K562 (cell line): ENCODE results near the gene ASZ1. TPM values are rescaled to one million over a fixed set of nuclear protein-coding genes. Genes with fewer than 3 reads are reported as not detected.

ENCODE experiments used
- ATAC-seq: fragments of 200-7000 bp; cut with Tn5 transposase; 3 replicates; pipeline ENCODE4 v1.9.1; 2020; ENCODE audit warnings: moderate library complexity
- BruUV-seq: library from RNA; stranded (reverse); fragments of 400-500 nt; replicated peaks from 2 replicates; lab custom pipeline; 2021; lab: Mats Ljungman, UMichigan
- CTCF ChIA-PET: fragments of 300-600 bp; formaldehyde crosslinking; extraction: SDS; loops from one replicate; lab custom pipeline; 2021; ENCODE audit warnings: low intra/inter-chr PET ratio; lab: Yijun Ruan, JAX
- POLR2A ChIA-PET: fragments of 300-600, 350-650 bp; sonication (Branson Sonifier 250); formaldehyde crosslinking; extraction: SDS; loops from one replicate; lab custom pipeline; 2021; ENCODE audit warnings: antibody characterized with exemption, inconsistent platforms; lab: Yijun Ruan, JAX
- DNase-seq, 4 experiments: peaks; one replicate each; pipeline versions ENCODE4 v3.0.0 to v3.0.0-alpha.2; 2011 to 2018; ENCODE audit warnings: low spot score in 3 of 4, mixed read lengths in 3 of 4; ENCODE audit errors: extremely low read depth in 1 of 4
- FAIRE-seq: peaks from 2 replicates; lab custom pipeline; 2011; peaks lifted over from hg19 to GRCh38; lab: Jason Lieb, UNC
- H2AFZ ChIP-seq: 2 replicates; pipeline ENCODE4 v1.6.0; 2011; ENCODE audit warnings: low read depth, low read length, control low read depth, inconsistent platforms
- H3K27ac ChIP-seq: fragments of 200-600 bp; 3 replicates; pipeline ENCODE4 v1.8.0; 2011; ENCODE audit warnings: low read depth, mild to moderate bottlenecking, control low read depth, inconsistent platforms, low read length, moderate library complexity, mixed read lengths; ENCODE audit errors: extremely low read depth
- H3K27me3 ChIP-seq, 2 experiments: fragments of 300-600 bp in 1 of 2; 2 replicates in 1 of 2; 3 replicates in 1 of 2; pipeline versions ENCODE4 v1.6.0 to v1.8.0; 2011; ENCODE audit warnings: inconsistent platforms in 2 of 2, low read length in 2 of 2, mild to moderate bottlenecking in 1 of 2, mixed read lengths in 1 of 2, moderate library complexity in 1 of 2; ENCODE audit not compliant: control insufficient read depth in 2 of 2, insufficient read depth in 2 of 2
- H3K36me3 ChIP-seq: fragments of 300-600 bp; 3 replicates; pipeline ENCODE4 v1.8.0; 2011; ENCODE audit warnings: mild to moderate bottlenecking, low read length, inconsistent platforms; ENCODE audit not compliant: control insufficient read depth, insufficient read depth
- H3K4me1 ChIP-seq, 2 experiments: fragments of 200-600 bp in 1 of 2; replicated peaks in 1 of 2; 2 replicates in 1 of 2; 3 replicates in 1 of 2; pipeline versions ENCODE4 v1.5.1 to v1.8.0; 2011; ENCODE audit warnings: inconsistent platforms in 2 of 2, low read length in 2 of 2, mild to moderate bottlenecking in 1 of 2, mixed read lengths in 1 of 2, moderate library complexity in 1 of 2; ENCODE audit not compliant: control insufficient read depth in 2 of 2, insufficient read depth in 2 of 2
- H3K4me2 ChIP-seq: 2 replicates; pipeline ENCODE4 v1.6.1; 2011; ENCODE audit warnings: low read length, control low read depth, inconsistent platforms, mixed read lengths; ENCODE audit not compliant: insufficient read depth
- H3K4me3 ChIP-seq: fragments of 200-600 bp; sonication (generic), shearing (Covaris generic); 2 replicates; pipeline ENCODE4 v1.5.1; 2016; ENCODE audit warnings: control low read depth, inconsistent platforms
- H3K79me2 ChIP-seq: fragments of 200-600 bp; 3 replicates; pipeline ENCODE4 v1.8.0; 2011; ENCODE audit warnings: low read length, inconsistent platforms; ENCODE audit not compliant: control insufficient read depth, insufficient read depth
- H3K9ac ChIP-seq, 2 experiments: 2 replicates each; pipeline versions ENCODE4 v1.6.0 to v1.6.1; 2011; ENCODE audit warnings: low read depth in 2 of 2, low read length in 2 of 2, control low read depth in 1 of 2, inconsistent platforms in 1 of 2, mild to moderate bottlenecking in 1 of 2, mixed read lengths in 1 of 2; ENCODE audit not compliant: insufficient read depth in 1 of 2
- H3K9me1 ChIP-seq: one replicate; pipeline ENCODE4 v1.6.0; 2011; ENCODE audit warnings: inconsistent platforms, mild to moderate bottlenecking, low read length, moderate library complexity; ENCODE audit not compliant: control insufficient read depth, insufficient read depth
- H3K9me3 ChIP-seq: replicated peaks from 2 replicates; pipeline ENCODE4 v1.5.1; 2011; ENCODE audit warnings: low read depth, low read length, inconsistent platforms; ENCODE audit not compliant: control insufficient read depth, insufficient read depth
- H4K20me1 ChIP-seq: replicated peaks from 2 replicates; pipeline ENCODE4 v1.6.1; 2011; ENCODE audit warnings: low read length, inconsistent platforms, mixed read lengths; ENCODE audit not compliant: control insufficient read depth, insufficient read depth
- CCAR2 ChIP-seq: fragments of 200-400 bp; formaldehyde crosslinking; IDR thresholded peaks from 2 replicates; pipeline ENCODE4 v1.6.1; 2017; ENCODE audit warnings: mild to moderate bottlenecking, low read depth, low read length
- DDX20 ChIP-seq: fragments of 450-650 bp; IDR thresholded peaks from 2 replicates; pipeline ENCODE4 v1.6.1; 2016; ENCODE audit warnings: missing genetic modification characterization, low read depth, mild to moderate bottlenecking, missing compliant biosample characterization, moderate library complexity
- E2F3 ChIP-seq: fragments of 250-450 bp; sonication (Bioruptor Pico); IDR thresholded peaks from 2 replicates; pipeline ENCODE4 v1.4.0; 2020; ENCODE audit warnings: mild to moderate bottlenecking
- GTF2E2 ChIP-seq: fragments of 200-800 bp; sonication (Bioruptor generic); IDR thresholded peaks from 2 replicates; pipeline ENCODE4 v1.6.1; 2016; ENCODE audit warnings: missing genetic modification characterization, missing compliant biosample characterization
- HIVEP1 ChIP-seq: fragments of 250-450 bp; sonication (Bioruptor Pico); IDR thresholded peaks from 2 replicates; pipeline ENCODE4 v1.4.0; 2020; ENCODE audit warnings: mild to moderate bottlenecking
- MTF1 ChIP-seq: fragments of 250-450 bp; sonication (Bioruptor Pico); IDR thresholded peaks from 2 replicates; pipeline ENCODE4 v1.9.0; 2021; ENCODE audit warnings: moderate library complexity, mild to moderate bottlenecking, inconsistent platforms, borderline replicate concordance
- NCOR1 ChIP-seq: fragments of 450-650 bp; IDR thresholded peaks from 2 replicates; pipeline ENCODE4 v1.6.1; 2016; ENCODE audit warnings: mild to moderate bottlenecking, moderate library complexity
- PRPF4 ChIP-seq: fragments of 200-400 bp; formaldehyde crosslinking; IDR thresholded peaks from one replicate; pipeline ENCODE4 v1.6.1; 2017; ENCODE audit warnings: low read length, low read depth, mild to moderate bottlenecking; ENCODE audit not compliant: insufficient read depth, poor library complexity, severe bottlenecking
- RBM15 ChIP-seq: fragments of 200-400 bp; formaldehyde crosslinking; IDR thresholded peaks from 2 replicates; pipeline ENCODE4 v1.6.1; 2018; ENCODE audit warnings: mild to moderate bottlenecking, low read length, moderate library complexity; ENCODE audit not compliant: insufficient read depth
- RNF2 ChIP-seq: sonication (generic); IDR thresholded peaks from 2 replicates; pipeline ENCODE4 v1.6.1; 2016
- SMARCB1 ChIP-seq: IDR thresholded peaks from 2 replicates; pipeline ENCODE4 v1.6.1; 2011; ENCODE audit warnings: improper control_type of control experiment, low read depth; ENCODE audit not compliant: insufficient read length
- TRIM28 ChIP-seq: fragments of 450-650 bp; IDR thresholded peaks from 2 replicates; pipeline ENCODE4 v1.6.1; 2017
- ZFP30 ChIP-seq: fragments of 250-450 bp; sonication (Bioruptor Pico); IDR thresholded peaks from 2 replicates; pipeline ENCODE4 v1.8.0; 2022; ENCODE audit warnings: moderate library complexity, mild to moderate bottlenecking, inconsistent platforms, borderline replicate concordance
- ZNF316 ChIP-seq: fragments of 450-650 bp; IDR thresholded peaks from 2 replicates; pipeline ENCODE4 v1.6.1; 2016
- ZNF324 ChIP-seq: fragments of 250-450 bp; sonication (Bioruptor Pico); IDR thresholded peaks from 2 replicates; pipeline ENCODE4 v1.4.0; 2020; ENCODE audit warnings: mild to moderate bottlenecking
- ZNF75A ChIP-seq: fragments of 450-650 bp; formaldehyde crosslinking; IDR thresholded peaks from 2 replicates; pipeline ENCODE4 v1.4.0; 2020; ENCODE audit warnings: mild to moderate bottlenecking
- WGBS: fragments of 100-300 bp; shearing (Covaris generic); methylation state at CpG from one replicate; pipeline ENCODE4 v1.1.6; 2016; ENCODE audit warnings: low coverage, mixed read lengths; ENCODE audit not compliant: insufficient coverage; ENCODE audit errors: missing lambda C conversion rate; 5-methylcytosine and 5-hydroxymethylcytosine counted together
- in situ Hi-C: fragments of 300-500 bp; cut with MboI; formaldehyde crosslinking; loops from 4 replicates; pipeline ENCODE4 v1.15.0; 2018; ENCODE audit warnings: inconsistent platforms, mixed read lengths
- intact Hi-C: fragments of 100-400 bp; cut with micrococcal nuclease; formaldehyde crosslinking; loops from 2 replicates; pipeline ENCODE4 v1.14.2; 2022
- polyA plus RNA-seq, 8 experiments: library from polyadenylated mRNA; depleted of rRNA in 4 of 8; stranded (reverse) in 5 of 8; unstranded in 3 of 8; fragments of >200 nt; fragmentation: Nextera tagmentation in 2 of 8; fragmentation: Illumina TruSeq in 1 of 8; extraction: Ambion mirVana in 2 of 8; extraction: Trizol in 1 of 8; gene quantifications; 2 replicates each; pipeline versions ENCODE4 v1.2.1 to v1.2.3, GENCODE V29; 2011 to 2014; ENCODE audit warnings: inconsistent platforms in 1 of 8, missing spikeins in 1 of 8
- total RNA-seq, 7 experiments: library from RNA; depleted of rRNA in 6 of 7; stranded (reverse); fragments of >200 nt in 6 of 7; fragmentation: Illumina TruSeq in 2 of 7; extraction: Trizol in 2 of 7; gene quantifications; 2 replicates each; pipeline versions ENCODE4 v1.2.1 to v1.2.3, GENCODE V29; 2011 to 2021; ENCODE audit warnings: low replicate concordance in 1 of 7
- TF ChIP-seq, protein P1 (sequence below), 2 experiments: fragments of 450-650 bp in 1 of 2; sonication (generic) in 1 of 2; formaldehyde crosslinking in 1 of 2; IDR thresholded peaks in 1 of 2; conservative IDR thresholded peaks in 1 of 2; 2 replicates each; pipeline versions ENCODE4 v1.6.1 to v1.8.1; 2016 to 2023; ENCODE audit warnings: mild to moderate bottlenecking in 2 of 2, moderate library complexity in 2 of 2, inconsistent platforms in 1 of 2, missing genetic modification reagents in 1 of 2

ASZ1 gene
- total and polyA plus RNA-seq, 9 of the 15 experiments (the other 6 are each of a cell fraction or from before 2014, with no cell fraction given) = not detected

DNA sequence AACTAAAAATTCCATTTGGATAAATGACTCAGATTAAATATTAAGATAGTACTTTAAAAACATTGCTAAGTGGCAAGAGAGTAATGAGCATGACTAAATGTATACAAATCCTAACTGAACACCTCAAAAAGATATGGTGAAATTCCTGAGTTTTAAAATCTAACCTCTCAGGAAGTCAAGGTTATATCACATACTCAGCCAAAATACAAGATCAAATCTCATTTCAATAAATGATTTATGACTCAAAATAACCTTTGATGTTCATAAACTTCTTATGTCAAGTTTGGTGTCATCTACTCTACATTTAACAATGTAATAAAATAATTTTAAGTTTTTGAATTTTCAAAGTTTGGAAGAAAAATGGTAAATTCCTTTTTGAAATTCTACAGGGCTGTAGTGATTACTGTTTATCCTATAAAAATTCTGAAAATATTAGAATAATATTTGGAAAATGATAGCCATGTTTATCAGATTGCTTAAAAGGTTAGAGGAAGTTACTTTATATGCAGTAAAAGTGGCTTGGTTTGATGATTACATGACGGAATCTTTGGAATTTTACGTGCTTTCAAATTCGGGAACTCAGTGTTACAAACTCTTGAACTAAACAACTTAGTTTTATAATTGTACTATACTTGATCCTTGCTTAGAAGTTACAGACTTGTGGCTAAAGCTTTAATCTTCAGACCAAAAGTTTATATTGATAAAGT lies 43.7 kb downstream of the ASZ1 start:
- FAIRE-seq = no peak
- ChIA-PET POLR2A (no interaction called here), CTCF (no interaction called here)
- no peak overlapping the region for H3K4me2 ChIP-seq
- no peak for ATAC-seq
- H3K27me3 ChIP-seq = no peaks in the 10 kb centered on the region
- 1% methylated on average over 3 of the region's 3 CpGs for WGBS
- no peak overlapping the region for H3K9ac ChIP-seq
- no peaks in the 10 kb centered on the region for H3K9me1 ChIP-seq
- in situ Hi-C loops (no loop called here), intact Hi-C loops (loop anchor here (2.0 to 5.0 kb wide), 3 partner anchors 171 to 453 kb away; no protein-coding TSS in a partner anchor)
- no peak for DNase-seq
- H3K4me1 ChIP-seq = no peaks in the 10 kb centered on the region
- H3K79me2 ChIP-seq = no peaks in the 10 kb centered on the region
- H2AFZ ChIP-seq = no peak overlapping the region
- H3K27ac ChIP-seq = no peak overlapping the region
- no peaks in the 10 kb centered on the region for H4K20me1 ChIP-seq
- H3K36me3 ChIP-seq = no peaks in the 10 kb centered on the region
- TF ChIP-seq GTF2E2 (tag) (no peak), RNF2 (no peak), TRIM28 (no peak), HIVEP1 (CRISPR knock-in tag) (no peak), SMARCB1 (no peak), ZNF316 (no peak), CCAR2 (no peak), ZNF324 (CRISPR knock-in tag) (no peak), RBM15 (no peak), NCOR1 (no peak), E2F3 (CRISPR knock-in tag) (no peak), DDX20 (tag) (no peak), ZNF75A (CRISPR knock-in tag) (no peak), MTF1 (CRISPR knock-in tag) (no peak), PRPF4 (no peak), ZFP30 (no peak)
- TF ChIP-seq, protein P1, sequence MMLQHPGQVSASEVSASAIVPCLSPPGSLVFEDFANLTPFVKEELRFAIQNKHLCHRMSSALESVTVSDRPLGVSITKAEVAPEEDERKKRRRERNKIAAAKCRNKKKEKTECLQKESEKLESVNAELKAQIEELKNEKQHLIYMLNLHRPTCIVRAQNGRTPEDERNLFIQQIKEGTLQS (IDR thresholded peaks at IDR 0.05) = no peak
- TF ChIP-seq, protein P1 (CRISPR knock-in tag; conservative IDR thresholded peaks at IDR 0.05) = no peak
- H3K9me3 ChIP-seq = no peaks in the 10 kb centered on the region
- H3K4me3 ChIP-seq = no peak overlapping the region
- BruUV-seq = no TSS peak
